Spleen (tissue), 11 donors: Measurements from ENCODE around the gene MYL10. TPM values are rescaled to one million over a fixed set of nuclear protein-coding genes. Genes with fewer than 3 reads are reported as not detected.
A peak's percentile ranks its signal among the peaks of the same experiment; 100 is the strongest.
"Not testable (repeated sequence)": the region's sequence is repeated elsewhere in the genome, so short reads cannot be mapped to it uniquely, and the experiment has no call there.

Experiments used
- DNase-seq: peaks from one replicate; pipeline ENCODE4 v3.0.0-alpha.2; 2020
- H3K27ac ChIP-seq, 8 donors: fragments of 200-600 bp; sonication (generic) in 7 of 8; 1 replicate in 4 of 8; 2 replicates in 4 of 8; pipeline versions ENCODE4 v1.5.0 to v1.8.0; 2016 to 2021; ENCODE audit warnings: inconsistent platforms in 4 of 8, mild to moderate bottlenecking in 4 of 8, moderate library complexity in 1 of 8
- H3K27me3 ChIP-seq, 7 donors: fragments of 200-600 bp; sonication (generic) in 6 of 7; replicated peaks in 1 of 7; 1 replicate in 4 of 7; 2 replicates in 3 of 7; pipeline versions ENCODE4 v1.5.0 to v1.8.0; 2016 to 2021; ENCODE audit warnings: inconsistent platforms in 3 of 7, mild to moderate bottlenecking in 1 of 7
- H3K36me3 ChIP-seq, 6 donors: fragments of 200-600 bp; sonication (generic) in 5 of 6; 1 replicate in 4 of 6; 2 replicates in 2 of 6; pipeline versions ENCODE4 v1.5.0 to v1.8.0; 2016 to 2021; ENCODE audit warnings: inconsistent platforms in 2 of 6
- H3K4me1 ChIP-seq, 6 donors: fragments of 200-600 bp; sonication (generic) in 5 of 6; 1 replicate in 3 of 6; 2 replicates in 3 of 6; pipeline versions ENCODE4 v1.5.0 to v1.8.0; 2016 to 2021; ENCODE audit warnings: inconsistent platforms in 3 of 6
- H3K4me3 ChIP-seq, 8 donors: fragments of 200-600 bp; sonication (generic) in 7 of 8; 1 replicate in 4 of 8; 2 replicates in 4 of 8; pipeline versions ENCODE4 v1.5.0 to v1.8.0; 2016 to 2021; ENCODE audit warnings: inconsistent platforms in 4 of 8, mild to moderate bottlenecking in 4 of 8, moderate library complexity in 2 of 8
- H3K9me3 ChIP-seq, 8 donors: fragments of 200-600 bp; sonication (generic) in 7 of 8; 1 replicate in 4 of 8; 2 replicates in 4 of 8; pipeline versions ENCODE4 v1.5.0 to v1.8.0; 2016 to 2021; ENCODE audit warnings: inconsistent platforms in 4 of 8
- CTCF ChIP-seq, 11 experiments: fragments of 200-600 bp in 7 of 11; fragments of 450-650 bp in 4 of 11; sonication (generic) in 4 of 11; IDR thresholded peaks in 8 of 11; conservative IDR thresholded peaks in 3 of 11; 1 replicate in 7 of 11; 2 replicates in 4 of 11; pipeline versions ENCODE4 v1.4.0 to v1.8.0; 2016 to 2021; ENCODE audit warnings: antibody characterized with exemption in 11 of 11, inconsistent platforms in 4 of 11, mild to moderate bottlenecking in 1 of 11
- POLR2A ChIP-seq, 3 donors: fragments of 450-650 bp; IDR thresholded peaks; one replicate each; pipeline ENCODE4 v1.5.1; 2017; ENCODE audit warnings: antibody characterized with exemption in 3 of 3, mild to moderate bottlenecking in 1 of 3
- POLR2AphosphoS5 ChIP-seq, 3 donors: sonication (generic); formaldehyde crosslinking; IDR thresholded peaks; one replicate each; pipeline ENCODE4 v1.5.1; 2017; ENCODE audit warnings: antibody characterized with exemption in 3 of 3
- WGBS, 5 donors: extraction: QIAGEN DNeasy Blood & Tissue Kit in 3 of 5; methylation state at CpG; one replicate each; pipeline versions ENCODE4 v1.1.5 to v1.1.7; 2013 to 2018; 5-methylcytosine and 5-hydroxymethylcytosine counted together
- intact Hi-C: fragments of 100-400 bp; cut with DNase I; formaldehyde crosslinking; loops from one replicate; pipeline ENCODE4 v1.15.0; 2023; ENCODE audit warnings: low total_unique reads
- polyA plus RNA-seq, 3 donors: library from polyadenylated mRNA; stranded (reverse); fragments of 200-250 nt; gene quantifications; one replicate each; pipeline ENCODE4 v1.2.1, GENCODE V29; 2013
- total RNA-seq, 7 donors: library from RNA; depleted of rRNA in 3 of 7; stranded (reverse); fragments of >200 nt in 3 of 7; fragmentation: NEBNext Ultra II Directional in 4 of 7; extraction: Animal tissue kit (Norgen Biotek cat#: 25700) in 4 of 7; gene quantifications; one replicate each; pipeline versions ENCODE4 v1.1.0 to v1.2.1, GENCODE V29; 2016 to 2021
- donor health status: healthy with polysubstance abuse.
- donor health status: DM: no; HTN: no; CAD: no; lungs with moderate emphysema.
- donor health status: DM: no; HTN: no; CAD: no.
- donor health status: Bipolar disorder and iron deficiency.
- donor health status: healthy.
- donor health status: DM: no; HTN: no; CAD: no.
- donor health status: DM: yes; HTN: yes; CAD: no.

MYL10 gene
- total and polyA plus RNA-seq, 10 donors = not detected

- WGBS, 5 donors = 79 to 90% (median 88%) methylated on average over 12 to 13 of the region's 13 CpGs
- no peak overlapping the region for H3K4me3 ChIP-seq
- no peaks in the 10 kb centered on the region for H3K4me1 ChIP-seq
- H3K36me3 ChIP-seq = no peaks in the 10 kb centered on the region
- no peak for DNase-seq
- no peak for TF ChIP-seq CTCF (IDR thresholded peaks at IDR 0.05 in 8 of 11, conservative IDR thresholded peaks at IDR 0.05 in 3 of 11)
- TF ChIP-seq POLR2AphosphoS5 (IDR thresholded peaks at IDR 0.05) = no peak
- TF ChIP-seq POLR2A (IDR thresholded peaks at IDR 0.05) = no peak
- H3K27ac ChIP-seq = no peak overlapping the region
- H3K27me3 ChIP-seq = peaks cover 0 to 20% (median 0%) of the 10 kb centered on the region in 7 donors
- no peaks in the 10 kb centered on the region for H3K9me3 ChIP-seq
- intact Hi-C loops = no loop called here
These were observed 16.9 kb upstream of the MYL10 start for GRCh38 chr7:101645951-101646350.

- TF ChIP-seq POLR2AphosphoS5 (IDR thresholded peaks at IDR 0.05) = no peak
- no peak for TF ChIP-seq CTCF (IDR thresholded peaks at IDR 0.05 in 8 of 11, conservative IDR thresholded peaks at IDR 0.05 in 3 of 11)
- Histone ChIP-seq H3K9me3 (no peaks in the 10 kb centered on the region), H3K27ac (no peak overlapping the region), H3K4me1 (no peaks in the 10 kb centered on the region), H3K27me3 (peaks cover 0 to 9% (median 0%) of the 10 kb centered on the region in 7 donors), H3K36me3 (no peaks in the 10 kb centered on the region), H3K4me3 (no peak overlapping the region)
- 66 to 78% (median 68%) methylated on average over 18 of the region's 18 CpGs for WGBS, 5 donors
- intact Hi-C loops = no loop called here
- DNase-seq = no peak
These were observed 15.8 kb upstream of the MYL10 start for GRCh38 chr7:101644879-101645278.

- DNase-seq, intact Hi-C loops, H3K27me3 ChIP-seq, H3K4me1 ChIP-seq, H3K36me3 ChIP-seq, H3K4me3 ChIP-seq, H3K9me3 ChIP-seq, H3K27ac ChIP-seq: not testable (repeated sequence)
- WGBS, 5 donors = 92 to 97% (median 95%) methylated on average over 4 of the region's 4 CpGs
These were observed 10.0 kb upstream of the MYL10 start for GRCh38 chr7:101639127-101639526.

- H3K36me3 ChIP-seq = no peaks in the 10 kb centered on the region
- 62 to 77% (median 67%) methylated on average over 8 to 9 of the region's 9 CpGs for WGBS, 5 donors
- no peak overlapping the region for H3K4me3 ChIP-seq
- H3K9me3 ChIP-seq = peaks cover 0 to 9% (median 4%) of the 10 kb centered on the region in 8 donors
- H3K4me1 ChIP-seq = no peaks in the 10 kb centered on the region
- intact Hi-C loops = no loop called here
- no peak for TF ChIP-seq POLR2A (IDR thresholded peaks at IDR 0.05)
- TF ChIP-seq POLR2AphosphoS5 (IDR thresholded peaks at IDR 0.05) = no peak
- no peak for TF ChIP-seq CTCF (IDR thresholded peaks at IDR 0.05 in 8 of 11, conservative IDR thresholded peaks at IDR 0.05 in 3 of 11)
- H3K27ac ChIP-seq = no peak overlapping the region
- DNase-seq = peak; percentile 31
- H3K27me3 ChIP-seq = no peaks in the 10 kb centered on the region
These were observed 7.9 kb upstream of the MYL10 start for GRCh38 chr7:101636822-101637623.
